DMS53 treated with DMSO at 0.1 percent for 48 hours (cell line): ENCODE results near the gene CYP27A1.
"Not testable (repeated sequence)": the region's sequence is repeated elsewhere in the genome, so short reads cannot be mapped to it uniquely, and the experiment has no call there.

Source experiments
- DNase-seq: peaks from one replicate; lab custom pipeline; 2025; ENCODE audit not compliant: unreplicated experiment; lab: John Stamatoyannopoulos, UW

CYP27A1 gene

DNA sequence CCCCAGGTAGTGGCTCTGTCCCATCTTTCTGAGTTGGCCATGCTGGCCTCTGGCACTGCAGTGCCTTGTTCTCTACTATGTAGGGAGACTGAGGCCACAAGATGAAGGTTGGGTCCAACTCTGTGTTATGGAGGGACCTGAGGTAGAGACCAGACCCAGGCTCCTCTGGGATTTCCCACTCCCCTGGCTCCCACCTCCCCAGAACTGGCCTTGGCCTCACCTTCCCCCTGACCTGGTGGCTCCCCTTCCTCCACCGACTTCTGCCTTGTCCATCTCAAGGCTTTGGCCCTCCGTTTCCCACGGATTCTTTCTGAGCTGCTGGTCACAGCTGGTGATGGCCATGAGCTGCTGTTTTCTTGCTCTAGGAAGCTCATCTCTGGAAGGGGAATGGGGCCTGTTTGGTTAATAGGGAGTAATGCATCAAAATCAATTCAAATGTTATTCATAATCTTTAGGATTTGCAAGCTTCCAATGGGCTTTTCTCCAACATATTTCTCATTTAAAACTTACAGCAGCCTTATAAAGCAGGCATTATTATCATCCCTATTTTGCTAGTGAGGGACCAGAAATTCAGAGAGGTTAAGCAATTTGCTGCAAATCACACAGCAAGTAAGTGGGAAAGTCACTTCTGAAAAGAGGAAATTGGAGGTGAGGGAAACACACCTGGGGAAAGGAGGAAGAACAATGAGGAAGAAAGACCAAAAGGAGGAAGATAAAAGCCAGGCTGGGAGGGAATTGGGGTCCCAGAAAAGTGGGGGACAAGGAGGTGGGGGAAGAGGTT, 48.8 kb downstream of the CYP27A1 start:
- DNase-seq = no peak

- DNase-seq = no peak
These were observed 49.5 kb downstream of the CYP27A1 start, which contains the start of gene PRKAG3 for GRCh38 chr2:218831378-218831990. Gene PRKAG3 (minus strand): TSS chr2:218831803.

GRCh38 chr2:218832081-218832480, 50.1 kb downstream of the CYP27A1 start:
- no peak for DNase-seq

DNA sequence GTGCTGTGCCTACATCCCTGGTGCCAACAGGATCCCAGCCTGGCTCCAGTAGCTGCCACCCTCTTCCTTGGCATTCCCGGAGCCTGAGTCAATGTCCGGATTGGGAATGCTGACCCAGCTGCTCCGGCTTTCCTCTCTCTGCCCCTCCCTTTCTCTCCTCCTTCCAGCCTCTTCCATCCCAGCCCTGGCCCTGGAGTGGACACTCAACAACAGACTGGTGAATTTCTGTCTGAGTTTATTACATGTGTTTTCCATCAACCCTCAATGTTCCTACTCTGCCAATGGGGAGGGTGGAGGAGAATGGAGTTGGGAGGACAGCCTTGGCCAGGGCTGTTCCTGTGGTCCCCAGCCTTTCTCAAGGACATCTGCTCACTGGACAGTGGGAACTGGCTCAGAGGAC, 50.6 kb downstream of the CYP27A1 start:
- DNase-seq = no peak

- DNase-seq = no peak
These were observed 51.2 kb downstream of the CYP27A1 start for GRCh38 chr2:218833023-218833609.

DNA sequence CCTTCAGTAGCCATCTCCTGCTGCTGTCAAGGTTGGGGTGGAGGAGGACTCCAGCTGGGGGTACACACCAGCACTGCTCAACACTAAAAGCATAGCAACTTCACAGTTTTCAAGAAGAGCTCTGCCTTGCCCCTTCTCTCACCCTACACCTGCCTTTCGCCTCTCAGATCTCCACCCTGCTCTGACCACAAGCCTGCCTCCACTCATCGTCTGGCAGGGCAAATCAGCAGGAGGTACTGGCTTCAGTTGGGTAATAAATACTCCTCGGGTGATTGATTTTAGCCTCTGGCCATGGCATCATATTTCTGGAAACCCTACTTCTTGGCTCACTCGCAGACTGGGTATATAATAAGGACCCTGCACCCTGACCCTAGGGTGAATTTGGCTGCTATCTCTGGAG, 52.7 kb downstream of the CYP27A1 start:
- no peak for DNase-seq

DNA sequence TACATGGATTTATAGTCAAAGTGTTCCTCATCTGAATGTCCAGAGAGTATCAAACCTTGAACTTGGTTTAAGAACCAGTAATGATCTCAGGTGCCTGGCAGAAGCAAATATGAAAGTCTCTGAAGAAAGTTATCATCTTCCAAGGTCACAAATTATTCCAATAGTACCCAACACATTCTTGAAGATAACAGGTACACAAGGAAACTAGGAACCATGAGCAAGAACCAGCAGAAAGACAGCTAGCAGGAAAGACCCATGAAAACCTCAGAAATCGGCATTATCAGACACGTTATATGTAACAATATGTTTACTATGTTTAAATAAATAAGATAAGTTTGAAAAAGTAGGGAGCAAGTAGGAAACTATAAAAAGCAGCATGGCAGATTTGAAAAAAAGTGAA, 55.5 kb downstream of the CYP27A1 start:
- no peak for DNase-seq

GRCh38 chr2:218839430-218839829, 57.5 kb downstream of the CYP27A1 start:
- no peak for DNase-seq

DNA sequence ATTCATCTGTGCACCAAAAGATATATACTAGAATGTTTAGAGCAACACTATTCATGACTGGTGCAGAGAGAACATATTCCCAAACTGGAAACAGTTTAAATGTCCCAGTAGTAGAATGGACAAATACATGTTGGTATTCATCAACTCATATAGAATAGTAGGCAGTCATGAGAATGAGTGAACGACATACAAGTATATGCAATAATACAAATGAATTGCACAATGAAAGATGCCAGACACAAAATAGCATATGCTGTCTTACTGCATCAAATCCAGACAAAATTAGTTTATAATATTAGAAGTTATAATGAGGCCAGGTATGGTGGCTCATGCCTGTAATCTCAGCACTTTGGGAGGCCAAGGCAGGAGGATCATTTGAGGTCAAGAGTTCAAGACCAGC, 57.9 kb downstream of the CYP27A1 start:
- no peak for DNase-seq

- DNase-seq = not testable (repeated sequence)
These were observed 62.4 kb downstream of the CYP27A1 start for GRCh38 chr2:218844334-218844733.

GRCh38 chr2:218846963-218847362, 65.0 kb downstream of the CYP27A1 start:
- not testable (repeated sequence) for DNase-seq

DNA sequence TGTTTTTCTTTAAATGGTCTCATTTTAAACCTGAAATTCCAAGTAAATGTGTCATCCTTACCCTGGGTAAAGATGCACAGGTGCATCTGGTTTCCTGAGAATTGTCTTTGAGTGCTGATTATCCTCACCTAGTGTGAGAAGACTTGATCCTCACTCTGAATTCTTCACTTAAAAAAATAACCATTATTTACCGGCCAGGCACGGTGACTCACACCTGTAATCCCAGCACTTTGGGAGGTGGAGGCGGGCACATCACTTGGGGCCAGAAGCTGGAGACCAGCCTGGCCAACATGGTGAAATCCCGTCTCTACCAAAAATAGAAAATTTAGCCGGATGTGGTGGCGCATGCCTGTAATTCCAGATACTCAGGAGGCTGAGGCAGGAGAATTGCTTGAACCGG, 67.8 kb downstream of the CYP27A1 start:
- DNase-seq = no peak

- DNase-seq = no peak
These were observed 68.8 kb downstream of the CYP27A1 start for GRCh38 chr2:218850796-218851195.

GRCh38 chr2:218851286-218851685, 69.3 kb downstream of the CYP27A1 start:
- no peak for DNase-seq

GRCh38 chr2:218852911-218853667, 71.1 kb downstream of the CYP27A1 start:
- DNase-seq = peak; percentile 15

GRCh38 chr2:218853766-218854165, 71.8 kb downstream of the CYP27A1 start:
- no peak for DNase-seq

- no peak for DNase-seq
These were observed 72.9 kb downstream of the CYP27A1 start for GRCh38 chr2:218854860-218855259.

- DNase-seq = no peak
These were observed 73.6 kb downstream of the CYP27A1 start for GRCh38 chr2:218855305-218856166.

DNA sequence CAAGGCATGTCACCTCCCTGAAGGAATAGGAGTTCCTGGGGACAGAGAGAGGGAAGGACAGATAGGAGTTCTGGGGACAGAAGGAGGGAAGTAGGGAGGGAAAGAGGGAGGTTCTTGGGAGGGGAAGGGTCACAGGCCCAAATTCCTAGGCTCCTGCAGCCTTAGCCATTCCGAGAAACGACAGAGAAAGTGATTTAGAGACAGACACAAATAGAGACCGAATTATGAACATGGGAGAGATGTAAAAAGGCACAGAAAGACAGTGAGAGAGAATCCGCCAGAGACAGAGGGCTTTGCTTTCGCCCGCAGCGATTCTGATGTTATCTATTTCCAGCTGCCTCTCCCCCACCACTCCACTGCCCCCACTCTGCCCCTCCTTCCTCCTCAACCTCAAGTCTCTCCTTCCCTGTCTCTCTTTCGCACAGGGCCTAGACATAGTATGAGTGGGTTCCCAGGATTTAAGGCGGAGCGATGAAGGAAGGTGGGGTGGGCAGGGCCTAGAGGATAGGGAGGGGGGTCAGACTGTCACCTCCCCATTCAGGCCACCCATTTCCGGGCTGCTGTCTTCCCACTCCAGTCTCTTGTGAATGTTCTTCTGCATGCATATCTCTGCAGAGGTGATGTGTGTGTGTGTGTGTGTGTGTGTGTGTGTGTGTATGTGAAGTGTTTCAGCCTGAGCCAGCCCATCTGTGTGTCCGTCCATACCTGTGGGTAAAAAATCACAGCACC, 74.4 kb downstream of the CYP27A1 start:
- DNase-seq = no peak

DNA sequence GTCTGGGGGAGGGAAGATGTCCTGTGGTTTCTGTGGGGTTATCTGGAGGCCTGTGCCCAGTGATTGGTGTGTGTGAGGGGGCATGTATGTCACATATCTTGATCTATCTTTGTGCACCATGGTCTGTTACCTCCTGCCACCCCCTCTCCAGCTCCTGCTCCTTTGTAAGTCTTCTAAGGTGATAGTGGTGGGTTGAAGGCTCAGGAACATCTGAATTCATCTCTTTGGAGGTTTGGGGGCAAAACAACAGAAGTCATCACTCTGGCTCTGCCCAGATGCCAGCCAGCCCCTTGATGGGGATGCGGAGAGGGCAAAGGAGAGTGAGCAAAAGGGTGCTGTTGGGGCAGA, 74.9 kb downstream of the CYP27A1 start:
- DNase-seq = no peak
